ENCODE measurements around the gene UNK. TPM values are rescaled to one million over a fixed set of nuclear protein-coding genes. Genes with fewer than 3 reads are reported as not detected.

The UNK gene
- total and polyA plus RNA-seq, 9 of the 15 experiments (the other 6 are each of a cell fraction or from before 2014, with no cell fraction given), result 12.8 to 38.6 (median 24.8) TPM

GRCh38 chr17:75776386-75777295 lies 8.0 kb upstream of the UNK start (continued):
- peak; percentile 96 for TF ChIP-seq HBP1 (CRISPR knock-in tag; IDR thresholded peaks at IDR 0.05)
- peak; percentile 76 for TF ChIP-seq E2F8 (IDR thresholded peaks at IDR 0.05; ENCODE audit: low read depth, partially characterized antibody)
- TF ChIP-seq PRPF4 (IDR thresholded peaks at IDR 0.05; ENCODE audit: insufficient read depth, low read depth, low read length, poor library complexity, severe bottlenecking), result no peak
- TF ChIP-seq PATZ1 (CRISPR knock-in tag; IDR thresholded peaks at IDR 0.05; ENCODE audit: borderline replicate concordance), result peak; percentile 92; the same call in 1 of the 2 replicates
- TF ChIP-seq PRDM10 (IDR thresholded peaks at IDR 0.05; ENCODE audit: partially characterized antibody), result no peak
- no peak for TF ChIP-seq E4F1 (CRISPR knock-in tag; IDR thresholded peaks at IDR 0.05; ENCODE audit: borderline replicate concordance)
- TF ChIP-seq KAT7 (CRISPR knock-in tag; IDR thresholded peaks at IDR 0.05; ENCODE audit: borderline replicate concordance), result peak; percentile 89; the same call in 1 of the 2 replicates
- TF ChIP-seq NFYB (IDR thresholded peaks at IDR 0.05; ENCODE audit: extremely low read depth, insufficient read length), result no peak
- no peak for TF ChIP-seq RAD51 (IDR thresholded peaks at IDR 0.05; ENCODE audit: borderline replicate concordance, low read depth)
- peak; percentile 87 for TF ChIP-seq MYNN (IDR thresholded peaks at IDR 0.05)
- no peak for TF ChIP-seq MYNN (CRISPR knock-in tag; IDR thresholded peaks at IDR 0.05)
- peak; percentile 75 for TF ChIP-seq ZNF316 (IDR thresholded peaks at IDR 0.05)
- no peak for TF ChIP-seq POU5F1 (IDR thresholded peaks at IDR 0.05; ENCODE audit: borderline replicate concordance, low read depth, low read length, partially characterized antibody)
